Cardiac fibroblast (primary cell): Measurements from ENCODE around the gene ZNRF2.

ENCODE experiments used
- DNase-seq, 2 donors: peaks; one replicate each; pipeline versions ENCODE4 v3.0.0 to v3.0.0-alpha.2; 2010; ENCODE audit warnings: low read depth in 2 of 2
- H3K4me3 ChIP-seq, 2 donors: replicated peaks in 1 of 2; 1 replicate in 1 of 2; 2 replicates in 1 of 2; pipeline ENCODE4 v1.5.1; 2011; ENCODE audit warnings: low read depth in 2 of 2, low read length in 2 of 2, mild to moderate bottlenecking in 2 of 2, moderate library complexity in 1 of 2
- TF ChIP-seq, protein P1 (sequence below): IDR thresholded peaks from one replicate; pipeline ENCODE4 v1.5.1; 2011; ENCODE audit warnings: low read depth, mild to moderate bottlenecking, low read length, inconsistent platforms

Gene ZNRF2

DNA sequence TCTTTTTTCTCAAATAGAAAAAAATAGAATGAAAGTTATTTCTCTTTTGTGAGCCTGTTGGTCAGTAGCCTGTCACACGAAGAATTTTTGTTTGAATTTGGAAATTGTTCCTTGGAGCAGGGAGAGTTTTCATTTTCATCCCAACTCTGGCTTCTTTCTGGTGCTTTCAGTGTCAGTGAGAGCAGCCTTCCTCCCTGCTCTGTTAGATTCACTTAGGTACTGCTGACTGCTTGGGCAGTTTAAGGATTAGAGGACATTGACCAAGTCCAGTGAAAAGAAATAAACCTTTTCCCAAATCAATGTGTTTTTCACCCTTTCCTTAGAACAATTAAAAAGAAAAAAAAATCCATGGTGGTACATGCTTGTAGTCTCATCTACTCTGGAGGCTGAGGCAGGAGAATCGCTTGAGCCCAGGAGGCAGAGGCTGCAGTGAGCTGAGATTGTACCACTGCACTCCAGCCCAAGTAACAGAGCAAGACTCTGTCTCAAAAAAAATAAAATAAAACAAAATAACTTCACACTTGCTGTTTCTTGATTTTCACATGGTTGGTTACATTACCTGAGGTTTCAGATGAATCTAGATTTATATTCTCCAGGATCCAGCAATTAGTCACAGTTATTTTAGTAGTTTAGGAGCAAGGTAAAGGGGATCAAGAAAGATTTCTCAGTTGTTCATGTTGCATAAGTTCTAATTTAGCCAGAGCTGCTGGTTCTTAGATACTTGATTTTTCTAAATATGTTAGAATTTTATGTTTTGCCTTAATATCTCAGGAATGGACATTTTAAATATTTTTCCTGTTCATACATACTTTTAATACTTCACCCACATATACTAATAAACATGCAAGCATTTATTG, 63.1 kb downstream of the ZNRF2 start:
- TF ChIP-seq, protein P1, sequence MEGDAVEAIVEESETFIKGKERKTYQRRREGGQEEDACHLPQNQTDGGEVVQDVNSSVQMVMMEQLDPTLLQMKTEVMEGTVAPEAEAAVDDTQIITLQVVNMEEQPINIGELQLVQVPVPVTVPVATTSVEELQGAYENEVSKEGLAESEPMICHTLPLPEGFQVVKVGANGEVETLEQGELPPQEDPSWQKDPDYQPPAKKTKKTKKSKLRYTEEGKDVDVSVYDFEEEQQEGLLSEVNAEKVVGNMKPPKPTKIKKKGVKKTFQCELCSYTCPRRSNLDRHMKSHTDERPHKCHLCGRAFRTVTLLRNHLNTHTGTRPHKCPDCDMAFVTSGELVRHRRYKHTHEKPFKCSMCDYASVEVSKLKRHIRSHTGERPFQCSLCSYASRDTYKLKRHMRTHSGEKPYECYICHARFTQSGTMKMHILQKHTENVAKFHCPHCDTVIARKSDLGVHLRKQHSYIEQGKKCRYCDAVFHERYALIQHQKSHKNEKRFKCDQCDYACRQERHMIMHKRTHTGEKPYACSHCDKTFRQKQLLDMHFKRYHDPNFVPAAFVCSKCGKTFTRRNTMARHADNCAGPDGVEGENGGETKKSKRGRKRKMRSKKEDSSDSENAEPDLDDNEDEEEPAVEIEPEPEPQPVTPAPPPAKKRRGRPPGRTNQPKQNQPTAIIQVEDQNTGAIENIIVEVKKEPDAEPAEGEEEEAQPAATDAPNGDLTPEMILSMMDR: no peak
- DNase-seq: no peak
- H3K4me3 ChIP-seq: no peak overlapping the region

DNA sequence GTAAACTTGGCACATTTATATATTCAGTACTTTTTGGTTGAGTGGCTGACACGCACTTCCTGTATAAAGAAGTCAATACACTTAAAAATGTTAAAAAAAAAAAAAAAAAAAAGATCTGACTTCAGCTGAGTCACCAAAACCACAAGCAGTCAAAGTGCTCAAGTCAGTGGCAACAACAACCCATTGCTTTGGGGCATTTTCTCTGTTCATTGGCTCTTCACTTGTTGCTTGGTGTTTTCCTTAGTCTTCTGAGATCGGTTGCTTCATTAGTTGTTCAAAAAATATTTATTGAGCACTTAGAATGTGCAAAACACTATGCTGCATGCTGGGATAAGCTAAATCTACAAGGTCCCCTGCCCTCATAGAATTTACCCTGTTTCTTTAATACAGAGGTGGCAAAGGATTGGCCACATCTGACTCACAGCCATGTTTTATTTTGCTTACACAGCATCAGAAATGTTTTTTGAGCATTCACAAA, 63.7 kb downstream of the ZNRF2 start:
- H3K4me3 ChIP-seq: peak overlapping the region in 1 of 2 donors; percentile 8
- TF ChIP-seq, protein P1: no peak
- DNase-seq: peak; percentile 84 to 91

DNA sequence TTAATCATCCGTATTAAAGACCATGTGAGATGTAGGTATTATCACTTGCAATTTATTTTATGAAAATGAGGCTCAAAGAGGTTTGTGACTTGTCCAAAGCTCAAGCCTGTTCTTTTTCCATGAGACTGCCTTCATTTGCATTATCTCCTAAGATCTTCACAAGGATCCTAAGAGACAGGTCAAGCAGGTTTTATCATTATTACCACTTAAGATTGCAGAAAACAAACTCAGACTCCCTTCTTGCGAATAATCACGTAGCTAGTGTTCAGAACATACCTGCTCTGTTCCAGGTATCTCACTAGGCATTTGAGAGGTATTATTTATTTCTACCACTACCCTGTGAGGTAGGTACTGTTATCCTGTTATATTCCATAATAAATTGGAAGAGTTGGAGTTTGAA, 64.8 kb downstream of the ZNRF2 start:
- TF ChIP-seq, protein P1: no peak

DNA sequence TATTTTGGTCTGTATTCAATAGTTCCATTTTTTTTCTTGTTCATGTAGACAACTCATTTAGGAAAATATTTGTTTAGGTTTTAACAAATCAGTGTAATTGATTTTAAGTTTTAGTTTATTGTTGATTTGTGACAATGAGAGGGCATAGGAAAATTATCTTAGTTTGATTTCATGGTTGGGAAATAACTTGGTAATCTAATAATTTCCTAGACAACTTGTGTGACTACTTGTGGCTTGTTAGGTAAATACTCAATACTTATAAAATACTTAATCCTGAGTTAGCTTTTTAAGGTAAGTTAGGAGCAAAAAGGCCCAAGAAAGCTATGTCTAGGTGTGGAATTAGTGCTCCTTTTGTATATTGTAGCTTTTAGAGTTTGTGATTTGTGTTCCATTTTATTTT, 65.4 kb downstream of the ZNRF2 start:
- H3K4me3 ChIP-seq: no peak overlapping the region
- TF ChIP-seq, protein P1: no peak
- DNase-seq: no peak

More for the DNA sequence above, 64.8 kb downstream of the ZNRF2 start:
- no peak overlapping the region for H3K4me3 ChIP-seq
- no peak for DNase-seq

DNA sequence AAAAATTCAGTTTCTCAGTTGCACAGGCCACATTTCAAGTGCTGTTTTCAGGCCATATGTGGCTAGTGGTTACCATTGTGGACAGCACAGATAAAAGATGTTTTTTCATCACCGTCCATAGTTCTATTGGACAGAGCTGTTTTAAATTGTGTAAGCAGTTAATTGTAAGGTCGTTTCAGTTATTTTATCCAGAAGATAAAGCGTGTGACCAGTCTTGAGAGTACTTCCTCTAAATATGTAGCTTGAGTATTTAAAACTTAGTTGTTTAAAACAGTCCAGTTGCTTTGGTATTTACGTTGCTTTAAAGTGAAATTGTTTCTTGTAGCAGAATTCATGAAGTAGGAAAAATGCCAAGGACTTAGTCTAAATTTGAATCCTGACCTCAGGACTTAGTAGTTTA, 66.9 kb downstream of the ZNRF2 start:
- TF ChIP-seq, protein P1: no peak
- no peak for DNase-seq
- no peak overlapping the region for H3K4me3 ChIP-seq

DNA sequence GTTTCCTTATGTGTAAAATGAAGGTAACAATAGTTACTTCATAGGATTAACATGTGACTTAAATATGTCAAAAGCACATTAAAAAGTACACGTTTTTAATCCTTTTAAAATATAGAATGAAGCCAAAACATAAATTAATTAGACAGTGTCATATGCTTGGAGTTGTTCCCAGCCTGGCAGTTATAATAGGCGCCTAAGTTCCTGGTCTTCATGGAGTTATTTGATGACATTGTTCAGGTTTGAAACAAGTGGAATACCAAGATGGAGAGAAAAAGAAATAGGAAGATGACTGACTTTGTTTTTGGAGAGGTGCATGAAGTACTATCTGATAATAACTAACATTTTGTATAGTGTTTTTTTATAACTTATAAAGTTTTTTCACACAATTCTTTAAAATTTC, 67.3 kb downstream of the ZNRF2 start:
- DNase-seq: no peak
- no peak overlapping the region for H3K4me3 ChIP-seq
- TF ChIP-seq, protein P1: no peak
